H9 (cell line): ENCODE data around the gene ERCC2. TPM values are rescaled to one million over a fixed set of nuclear protein-coding genes. Genes with fewer than 3 reads are reported as not detected.
A peak's percentile ranks its signal among the peaks of the same experiment; 100 is the strongest.

Experiments
- DNase-seq: peaks from one replicate; pipeline ENCODE4 v3.0.0-alpha.2; 2017
- H2AFZ ChIP-seq: one replicate; pipeline ENCODE4 v1.6.1; 2013; ENCODE audit warnings: mild to moderate bottlenecking, low read length, control low read depth, moderate library complexity
- H2AK5ac ChIP-seq: 2 replicates; pipeline ENCODE4 v1.6.1; 2013; ENCODE audit warnings: low read length, control low read depth, mixed read lengths; ENCODE audit not compliant: insufficient read length
- H2BK120ac ChIP-seq: one replicate; pipeline ENCODE4 v1.6.1; 2013; ENCODE audit warnings: low read depth, mild to moderate bottlenecking, low read length, control low read depth, inconsistent platforms; ENCODE audit not compliant: poor library complexity, severe bottlenecking
- H2BK12ac ChIP-seq: 2 replicates; pipeline ENCODE4 v1.6.1; 2013; ENCODE audit warnings: low read length, control low read depth, mixed read lengths, low read depth; ENCODE audit not compliant: insufficient read length
- H2BK15ac ChIP-seq: 2 replicates; pipeline ENCODE4 v1.6.1; 2013; ENCODE audit warnings: low read depth, low read length, control low read depth
- H2BK20ac ChIP-seq: one replicate; pipeline ENCODE4 v1.6.1; 2013; ENCODE audit warnings: low read depth, mild to moderate bottlenecking, low read length, control low read depth, inconsistent platforms; ENCODE audit not compliant: poor library complexity, severe bottlenecking
- H2BK5ac ChIP-seq: 2 replicates; pipeline ENCODE4 v1.6.1; 2013; ENCODE audit warnings: low read length, control low read depth, mixed read lengths; ENCODE audit not compliant: insufficient read length
- H3K14ac ChIP-seq: 2 replicates; pipeline ENCODE4 v1.6.1; 2013; ENCODE audit warnings: low read length, control low read depth; ENCODE audit not compliant: insufficient read depth
- H3K18ac ChIP-seq: 2 replicates; pipeline ENCODE4 v1.6.1; 2013; ENCODE audit warnings: low read depth, mild to moderate bottlenecking, mixed read lengths, low read length, control low read depth; ENCODE audit not compliant: insufficient read length
- H3K23ac ChIP-seq: 2 replicates; pipeline ENCODE4 v1.6.1; 2013; ENCODE audit warnings: low read length, control low read depth, mixed read lengths, low read depth; ENCODE audit not compliant: insufficient read length
- H3K23me2 ChIP-seq: 2 replicates; pipeline ENCODE4 v1.6.1; 2013; ENCODE audit warnings: low read depth, mild to moderate bottlenecking, mixed read lengths, low read length, control low read depth; ENCODE audit not compliant: insufficient read length, poor library complexity, severe bottlenecking
- H3K27ac ChIP-seq: 2 replicates; pipeline ENCODE4 v1.5.1; 2013; ENCODE audit warnings: low read length, control low read depth, mixed read lengths, low read depth; ENCODE audit not compliant: insufficient read length
- H3K27me3 ChIP-seq: 2 replicates; pipeline ENCODE4 v1.6.1; 2013; ENCODE audit warnings: low read length, control low read depth, inconsistent platforms; ENCODE audit not compliant: insufficient read depth
- H3K4ac ChIP-seq: 2 replicates; pipeline ENCODE4 v1.6.1; 2013; ENCODE audit warnings: low read depth, mild to moderate bottlenecking, control low read depth, inconsistent platforms, low read length, moderate library complexity
- H3K4me1 ChIP-seq: 2 replicates; pipeline ENCODE4 v1.6.1; 2013; ENCODE audit warnings: low read length, control low read depth, inconsistent platforms; ENCODE audit not compliant: insufficient read depth
- H3K4me2 ChIP-seq: 2 replicates; pipeline ENCODE4 v1.6.1; 2013; ENCODE audit warnings: low read length, control low read depth, mixed read lengths; ENCODE audit not compliant: insufficient read length, insufficient read depth
- H3K56ac ChIP-seq: 2 replicates; pipeline ENCODE4 v1.6.1; 2013; ENCODE audit warnings: low read depth, mild to moderate bottlenecking, mixed read lengths, low read length, control low read depth; ENCODE audit not compliant: insufficient read length
- H3K79me1 ChIP-seq: 2 replicates; pipeline ENCODE4 v1.6.1; 2013; ENCODE audit warnings: low read depth, mild to moderate bottlenecking, moderate library complexity, low read length, control low read depth, inconsistent platforms; ENCODE audit not compliant: insufficient read depth, poor library complexity, severe bottlenecking
- H3K79me2 ChIP-seq: 2 replicates; pipeline ENCODE4 v1.6.1; 2013; ENCODE audit warnings: low read length, control low read depth, inconsistent platforms; ENCODE audit not compliant: insufficient read depth
- H3K9ac ChIP-seq: 2 replicates; pipeline ENCODE4 v1.6.1; 2013; ENCODE audit warnings: low read length, control low read depth, mixed read lengths; ENCODE audit not compliant: insufficient read length; ENCODE audit errors: extremely low read depth
- H3K9me3 ChIP-seq: one replicate; pipeline ENCODE4 v1.6.1; 2013; ENCODE audit warnings: low read depth, low read length, inconsistent platforms; ENCODE audit not compliant: control insufficient read depth
- H3T11ph ChIP-seq: one replicate; pipeline ENCODE4 v1.6.1; 2013; ENCODE audit warnings: mild to moderate bottlenecking, low read length, control low read depth, inconsistent platforms
- H4K20me1 ChIP-seq: one replicate; pipeline ENCODE4 v1.6.1; 2013; ENCODE audit not compliant: control insufficient read depth, insufficient read length, insufficient read depth
- H4K5ac ChIP-seq: 2 replicates; pipeline ENCODE4 v1.6.1; 2013; ENCODE audit warnings: low read depth, mild to moderate bottlenecking, mixed read lengths, low read length, control low read depth; ENCODE audit not compliant: insufficient read length
- H4K8ac ChIP-seq: replicated peaks from 2 replicates; pipeline ENCODE4 v1.6.1; 2013; ENCODE audit warnings: low read length, control low read depth, mixed read lengths, low read depth; ENCODE audit not compliant: insufficient read length
- H4K91ac ChIP-seq: 2 replicates; pipeline ENCODE4 v1.6.1; 2013; ENCODE audit warnings: low read depth, mild to moderate bottlenecking, moderate library complexity, mixed read lengths, low read length, control low read depth; ENCODE audit not compliant: insufficient read length
- H3K27ac Mint-ChIP-seq, 3 experiments: 2 replicates in 2 of 3; 3 replicates in 1 of 3; pipeline ENCODE4 v1.8.0; 2020 to 2021; ENCODE audit warnings: mixed read lengths in 3 of 3, mild to moderate bottlenecking in 1 of 3, moderate library complexity in 1 of 3
- H3K27me3 Mint-ChIP-seq: 2 replicates; pipeline ENCODE4 v1.8.0; 2021; ENCODE audit warnings: low read depth, mild to moderate bottlenecking, moderate library complexity, mixed read lengths
- H3K36me3 Mint-ChIP-seq, 3 experiments: 2 replicates in 2 of 3; 3 replicates in 1 of 3; pipeline ENCODE4 v1.8.0; 2020 to 2021; ENCODE audit warnings: low read depth in 3 of 3, mixed read lengths in 3 of 3; ENCODE audit not compliant: insufficient read depth in 1 of 3
- H3K4me1 Mint-ChIP-seq, 2 experiments: 2 replicates each; pipeline ENCODE4 v1.8.0; 2020; ENCODE audit warnings: mixed read lengths in 2 of 2
- H3K4me3 Mint-ChIP-seq, 2 experiments: 2 replicates in 1 of 2; 3 replicates in 1 of 2; pipeline ENCODE4 v1.8.0; 2020 to 2021; ENCODE audit warnings: mild to moderate bottlenecking in 2 of 2, mixed read lengths in 2 of 2, moderate library complexity in 1 of 2
- H3K9me3 Mint-ChIP-seq, 2 experiments: 2 replicates in 1 of 2; 3 replicates in 1 of 2; pipeline ENCODE4 v1.8.0; 2020; ENCODE audit warnings: mild to moderate bottlenecking in 2 of 2, mixed read lengths in 2 of 2, moderate library complexity in 1 of 2
- WGBS: extraction: QIAGEN DNeasy Blood & Tissue Kit; methylation state at CpG from one replicate; pipeline ENCODE4 v1.1.7; 2013; ENCODE audit warnings: missing lambda C conversion rate, low lambda C conversion rate, mixed read lengths; ENCODE audit not compliant: insufficient read length; ENCODE audit errors: extremely low coverage; 5-methylcytosine and 5-hydroxymethylcytosine counted together
- total RNA-seq: library from RNA; stranded (reverse); gene quantifications from 2 replicates; pipeline ENCODE4 v1.2.1, GENCODE V29; 2021
- TF ChIP-seq, protein P1 (sequence below): fragments of 200-600 bp; sonication (generic); conservative IDR thresholded peaks from 3 replicates; pipeline ENCODE4 v1.8.0; 2021; ENCODE audit warnings: antibody characterized with exemption, mild to moderate bottlenecking

The ERCC2 gene
- total RNA-seq, 1 experiment from 2014 or later, result 98.7 TPM

- H2AFZ ChIP-seq, result no peak overlapping the region
- TF ChIP-seq, protein P1, sequence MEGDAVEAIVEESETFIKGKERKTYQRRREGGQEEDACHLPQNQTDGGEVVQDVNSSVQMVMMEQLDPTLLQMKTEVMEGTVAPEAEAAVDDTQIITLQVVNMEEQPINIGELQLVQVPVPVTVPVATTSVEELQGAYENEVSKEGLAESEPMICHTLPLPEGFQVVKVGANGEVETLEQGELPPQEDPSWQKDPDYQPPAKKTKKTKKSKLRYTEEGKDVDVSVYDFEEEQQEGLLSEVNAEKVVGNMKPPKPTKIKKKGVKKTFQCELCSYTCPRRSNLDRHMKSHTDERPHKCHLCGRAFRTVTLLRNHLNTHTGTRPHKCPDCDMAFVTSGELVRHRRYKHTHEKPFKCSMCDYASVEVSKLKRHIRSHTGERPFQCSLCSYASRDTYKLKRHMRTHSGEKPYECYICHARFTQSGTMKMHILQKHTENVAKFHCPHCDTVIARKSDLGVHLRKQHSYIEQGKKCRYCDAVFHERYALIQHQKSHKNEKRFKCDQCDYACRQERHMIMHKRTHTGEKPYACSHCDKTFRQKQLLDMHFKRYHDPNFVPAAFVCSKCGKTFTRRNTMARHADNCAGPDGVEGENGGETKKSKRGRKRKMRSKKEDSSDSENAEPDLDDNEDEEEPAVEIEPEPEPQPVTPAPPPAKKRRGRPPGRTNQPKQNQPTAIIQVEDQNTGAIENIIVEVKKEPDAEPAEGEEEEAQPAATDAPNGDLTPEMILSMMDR, result no peak
Measured at GRCh38 chr19:45331411-45331810, 39.0 kb downstream of the ERCC2 start.

More at GRCh38 chr19:45331411-45331810, 39.0 kb downstream of the ERCC2 start:
- no peak overlapping the region for H3K9ac ChIP-seq
- no CpG with 5 or more reads among the region's 7 CpGs for WGBS
- peak overlapping the region in 1 of 3 experiments; percentile 72; a peak in 1 of 7 replicates for H3K27ac Mint-ChIP-seq
- H3K27me3 Mint-ChIP-seq, result peaks cover 17% of the 10 kb centered on the region
- DNase-seq, result peak; percentile 55
- H3K9me3 Mint-ChIP-seq, result no peaks in the 10 kb centered on the region; a peak in 1 of 5 replicates
- H3K14ac ChIP-seq, result no peak overlapping the region
- H3K4me3 Mint-ChIP-seq, result no peak overlapping the region
- no peaks in the 10 kb centered on the region for H3K27me3 ChIP-seq
- no peak overlapping the region for H2AK5ac ChIP-seq
- H3K4me1 Mint-ChIP-seq, result peaks cover under 1 to 6% of the 10 kb centered on the region in 2 experiments
- H3K27ac ChIP-seq, result no peak overlapping the region
- no peak overlapping the region for H4K5ac ChIP-seq
- no peak overlapping the region for H2BK120ac ChIP-seq
- H2BK12ac ChIP-seq, result no peak overlapping the region
- no peak overlapping the region for H3T11ph ChIP-seq
- no peaks in the 10 kb centered on the region for H3K79me2 ChIP-seq
- H2BK5ac ChIP-seq, result no peak overlapping the region
- H4K8ac ChIP-seq, result no peak overlapping the region
- H4K91ac ChIP-seq, result no peak overlapping the region
- H3K23ac ChIP-seq, result no peak overlapping the region
- H2BK15ac ChIP-seq, result no peak overlapping the region
- H3K4me2 ChIP-seq, result no peak overlapping the region
- no peaks in the 10 kb centered on the region for H3K79me1 ChIP-seq
- H3K56ac ChIP-seq, result no peak overlapping the region
- no peak overlapping the region for H2BK20ac ChIP-seq
- no peaks in the 10 kb centered on the region for H4K20me1 ChIP-seq
- H3K23me2 ChIP-seq, result no peaks in the 10 kb centered on the region
- H3K4ac ChIP-seq, result no peak overlapping the region
- H3K36me3 Mint-ChIP-seq, result no peaks in the 10 kb centered on the region
- no peak overlapping the region for H3K18ac ChIP-seq
- H3K4me1 ChIP-seq, result no peaks in the 10 kb centered on the region
- H3K9me3 ChIP-seq, result no peaks in the 10 kb centered on the region
